HUES6 (cell line): Measurements from ENCODE around the gene NARF.

Experiments used
- H3K27ac ChIP-seq: 2 replicates; pipeline ENCODE4 v1.7.0; 2013; ENCODE audit warnings: low read depth, mild to moderate bottlenecking, low read length, inconsistent platforms
- H3K27me3 ChIP-seq: 2 replicates; pipeline ENCODE4 v1.6.1; 2013; ENCODE audit warnings: low read length; ENCODE audit not compliant: control insufficient read depth, insufficient read depth
- H3K36me3 ChIP-seq: 2 replicates; pipeline ENCODE4 v1.6.1; 2013; ENCODE audit warnings: low read length; ENCODE audit not compliant: control insufficient read depth, insufficient read depth
- H3K4me1 ChIP-seq: 2 replicates; pipeline ENCODE4 v1.6.1; 2013; ENCODE audit warnings: low read length; ENCODE audit not compliant: control insufficient read depth, insufficient read depth
- H3K4me3 ChIP-seq: 2 replicates; pipeline ENCODE4 v1.5.1; 2013; ENCODE audit warnings: low read depth, low read length
- H3K9ac ChIP-seq: one replicate; pipeline ENCODE4 v1.6.1; 2013; ENCODE audit warnings: mild to moderate bottlenecking, low read length
- H3K9me3 ChIP-seq: 2 replicates; pipeline ENCODE4 v1.6.1; 2013; ENCODE audit warnings: low read depth, low read length; ENCODE audit not compliant: control insufficient read depth, insufficient read depth

NARF gene

DNA sequence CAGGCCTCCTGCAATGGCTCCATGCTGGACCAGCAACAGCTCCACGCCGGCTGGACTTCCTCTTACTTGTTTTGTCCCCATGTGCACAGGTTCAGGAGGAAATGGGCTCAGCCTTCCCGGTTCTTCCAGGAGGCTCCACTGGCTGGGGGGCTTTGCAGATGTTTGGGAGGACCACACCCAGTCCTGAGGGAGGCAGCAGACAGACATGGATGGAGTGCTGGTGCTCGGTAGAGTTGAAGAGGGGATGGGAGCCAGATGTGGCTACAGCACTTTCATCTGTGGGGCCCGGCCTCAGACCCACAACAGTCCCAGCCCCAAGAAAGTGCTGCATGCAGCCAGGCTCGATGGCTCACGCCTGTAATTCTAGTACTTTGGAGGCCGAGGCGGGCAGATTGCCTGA lies 21.8 kb downstream of the NARF start:
- Histone ChIP-seq H3K4me3 (no peak overlapping the region), H3K27ac (no peak overlapping the region), H3K9ac (no peak overlapping the region), H3K27me3 (no peaks in the 10 kb centered on the region), H3K36me3 (peaks cover 74% of the 10 kb centered on the region), H3K4me1 (no peaks in the 10 kb centered on the region), H3K9me3 (no peaks in the 10 kb centered on the region)

DNA sequence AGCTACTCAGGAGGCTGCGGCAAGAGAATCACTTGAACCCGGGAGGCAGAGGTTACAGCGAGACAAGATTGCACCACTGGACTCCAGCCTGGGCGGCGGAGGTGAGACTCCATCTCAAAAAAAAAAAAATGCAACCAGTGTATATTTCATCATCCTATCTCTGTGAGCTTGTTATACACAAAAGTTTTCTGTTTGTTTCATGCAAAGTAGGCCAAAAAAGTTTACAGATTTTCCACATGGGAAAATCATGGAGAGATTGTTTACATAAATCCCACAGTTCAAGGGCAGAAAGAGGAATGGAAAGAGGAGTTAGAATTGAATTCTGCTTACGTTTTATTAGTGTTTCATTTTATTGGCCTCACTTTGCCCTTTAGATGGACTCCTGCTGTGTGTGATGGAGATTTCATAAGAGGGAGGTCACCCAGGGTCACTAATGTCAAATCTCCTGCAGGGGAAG lies 24.7 kb downstream of the NARF start:
- Histone ChIP-seq H3K36me3 (peaks cover 86% of the 10 kb centered on the region), H3K9ac (no peak overlapping the region), H3K4me3 (no peak overlapping the region), H3K27ac (no peak overlapping the region), H3K4me1 (no peaks in the 10 kb centered on the region), H3K27me3 (no peaks in the 10 kb centered on the region), H3K9me3 (no peaks in the 10 kb centered on the region)

DNA sequence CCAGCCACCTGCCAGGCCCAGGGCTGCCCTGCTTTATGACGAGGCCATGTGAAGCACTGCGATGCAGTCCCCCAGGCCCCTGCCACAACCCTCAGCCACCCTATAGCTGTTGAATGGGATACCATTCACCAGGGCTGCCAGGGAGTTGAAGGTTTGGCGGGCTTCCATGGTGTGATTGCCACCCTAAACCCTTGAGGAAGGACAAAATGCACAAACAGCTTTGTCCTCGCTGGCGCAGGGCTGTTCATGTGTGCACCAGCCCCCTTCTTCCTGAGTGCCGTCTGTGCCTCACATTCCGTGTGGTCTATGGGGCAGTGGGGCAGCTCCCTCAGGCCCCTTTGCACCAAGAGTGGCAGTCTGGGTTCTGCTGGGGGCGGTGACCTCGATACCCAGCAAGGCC lies 25.3 kb downstream of the NARF start:
- no peaks in the 10 kb centered on the region for H3K9me3 ChIP-seq
- no peak overlapping the region for H3K9ac ChIP-seq
- no peaks in the 10 kb centered on the region for H3K27me3 ChIP-seq
- no peak overlapping the region for H3K27ac ChIP-seq
- H3K36me3 ChIP-seq, result peaks cover 85% of the 10 kb centered on the region
- no peak overlapping the region for H3K4me3 ChIP-seq
- H3K4me1 ChIP-seq, result no peaks in the 10 kb centered on the region

DNA sequence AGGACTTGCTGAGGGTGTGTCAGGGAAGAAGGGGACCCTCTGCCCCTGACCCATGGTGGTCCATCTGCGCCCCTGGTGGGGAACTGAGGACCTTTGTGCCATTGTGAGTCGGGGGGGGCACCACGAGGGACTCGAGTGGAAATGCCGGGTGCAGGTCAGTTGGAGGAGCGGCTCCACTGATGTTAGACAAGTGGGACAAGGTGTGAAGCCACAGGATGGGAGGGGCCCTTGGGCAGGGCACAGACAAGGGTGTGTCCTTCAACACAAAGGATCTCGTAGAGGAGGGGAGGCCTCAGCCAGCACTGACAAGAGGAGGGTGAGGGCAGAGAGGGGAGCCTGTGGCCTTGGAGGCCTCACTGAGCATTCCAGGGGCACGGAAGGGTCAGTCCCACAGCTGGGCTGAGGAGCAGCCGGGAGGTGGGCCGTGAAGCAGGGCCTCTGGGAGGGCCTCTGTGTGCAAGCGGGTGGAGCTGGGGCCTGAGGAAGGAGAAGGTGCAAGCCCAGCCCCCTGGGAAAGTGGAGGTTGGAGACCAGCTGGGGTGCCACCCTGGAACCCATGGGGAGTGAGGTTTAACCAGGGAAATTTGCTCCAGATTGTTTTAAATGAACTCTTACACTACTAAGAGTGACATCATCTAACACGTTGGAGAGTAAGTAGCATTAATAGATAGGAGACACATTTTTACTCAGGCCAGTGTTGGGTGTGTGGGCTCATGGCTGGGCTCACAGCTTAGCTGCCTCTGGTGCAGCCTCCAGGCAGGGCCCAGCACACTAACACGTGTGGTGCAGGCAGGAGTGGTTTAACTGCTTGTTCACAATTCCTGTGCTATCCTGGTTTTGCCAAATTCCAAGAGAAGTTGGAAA lies 27.9 kb downstream of the NARF start:
- no peaks in the 10 kb centered on the region for H3K9me3 ChIP-seq
- peaks cover 69% of the 10 kb centered on the region for H3K36me3 ChIP-seq
- H3K27me3 ChIP-seq, result no peaks in the 10 kb centered on the region
- H3K9ac ChIP-seq, result no peak overlapping the region
- H3K4me1 ChIP-seq, result no peaks in the 10 kb centered on the region
- H3K4me3 ChIP-seq, result no peak overlapping the region
- H3K27ac ChIP-seq, result no peak overlapping the region

DNA sequence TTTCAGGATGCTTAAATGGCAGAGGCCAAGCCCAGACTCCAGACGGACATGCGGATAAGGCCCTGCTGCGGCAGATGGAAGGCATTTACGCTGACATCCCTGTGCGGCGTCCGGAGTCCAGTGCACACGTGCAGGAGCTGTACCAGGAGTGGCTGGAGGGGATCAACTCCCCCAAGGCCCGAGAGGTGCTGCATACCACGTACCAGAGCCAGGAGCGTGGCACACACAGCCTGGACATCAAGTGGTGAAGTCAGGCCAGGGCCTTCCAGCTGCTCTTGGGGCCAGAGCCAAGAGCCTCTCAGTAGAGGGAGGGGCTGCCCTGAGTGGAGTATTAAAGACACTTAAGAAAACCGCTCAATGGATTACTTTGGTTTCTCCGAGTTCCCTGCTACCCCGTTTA lies 29.4 kb downstream of the NARF start:
- no peaks in the 10 kb centered on the region for H3K4me1 ChIP-seq
- H3K27me3 ChIP-seq, result no peaks in the 10 kb centered on the region
- H3K4me3 ChIP-seq, result no peak overlapping the region
- no peaks in the 10 kb centered on the region for H3K9me3 ChIP-seq
- H3K36me3 ChIP-seq, result peaks cover 59% of the 10 kb centered on the region
- H3K9ac ChIP-seq, result no peak overlapping the region
- H3K27ac ChIP-seq, result no peak overlapping the region

DNA sequence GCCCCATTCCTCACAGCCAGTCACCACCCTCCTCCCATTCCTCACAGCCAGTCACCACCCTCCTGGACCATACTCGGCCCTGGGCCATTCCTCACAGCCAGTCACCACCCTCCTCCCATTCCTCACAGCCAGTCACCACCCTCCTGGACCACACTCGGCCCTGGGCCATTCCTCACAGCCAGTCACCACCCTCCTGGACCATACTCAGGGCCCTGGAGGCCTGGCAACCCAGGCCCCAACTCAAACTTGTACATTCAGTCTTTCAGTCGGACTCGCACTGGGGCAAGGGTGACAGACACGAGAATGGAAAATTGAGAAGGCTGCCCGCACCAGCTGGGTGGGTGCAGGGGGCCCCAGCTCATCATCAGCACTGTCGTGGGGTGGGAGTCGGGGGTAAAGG lies 30.6 kb downstream of the NARF start:
- no peak overlapping the region for H3K27ac ChIP-seq
- peaks cover 49% of the 10 kb centered on the region for H3K36me3 ChIP-seq
- peaks cover 4% of the 10 kb centered on the region; the same call in 1 of the 2 replicates for H3K4me1 ChIP-seq
- H3K9me3 ChIP-seq, result no peaks in the 10 kb centered on the region
- no peaks in the 10 kb centered on the region for H3K27me3 ChIP-seq
- no peak overlapping the region for H3K9ac ChIP-seq
- H3K4me3 ChIP-seq, result no peak overlapping the region

DNA sequence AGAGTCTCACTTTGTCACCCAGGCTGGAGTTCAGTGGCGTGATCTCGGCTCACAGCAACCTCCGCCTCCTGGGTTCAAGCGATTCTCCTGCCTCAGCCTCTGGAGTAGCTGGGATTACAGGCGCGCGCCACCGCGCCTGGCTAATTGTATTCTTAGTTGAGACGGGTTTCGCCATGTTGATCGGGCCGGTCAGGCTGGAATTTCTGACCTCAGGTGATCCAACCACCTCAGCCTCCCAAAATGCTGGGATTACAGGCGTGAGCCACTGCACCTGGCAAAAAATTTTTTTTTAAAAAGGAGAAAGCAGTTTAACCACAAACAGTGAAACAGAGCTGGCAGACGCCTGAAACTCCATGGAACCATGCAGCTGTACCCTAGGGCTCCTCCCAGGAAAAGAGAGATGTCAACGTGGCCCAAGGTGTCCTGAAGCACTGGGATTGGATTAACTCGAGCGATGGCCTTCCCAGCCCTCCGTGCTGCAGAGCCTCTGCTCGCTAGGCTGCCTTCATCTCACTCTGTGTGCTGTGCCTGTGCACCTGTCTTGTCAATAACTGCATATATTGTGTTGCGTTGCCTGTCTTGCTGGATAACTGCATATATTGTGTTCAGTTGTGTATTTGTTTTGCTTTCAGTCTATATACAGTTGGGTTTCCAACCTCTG lies 31.4 kb downstream of the NARF start:
- no peak overlapping the region for H3K9ac ChIP-seq
- H3K36me3 ChIP-seq, result peaks cover 40% of the 10 kb centered on the region
- no peaks in the 10 kb centered on the region for H3K9me3 ChIP-seq
- H3K4me3 ChIP-seq, result no peak overlapping the region
- H3K27me3 ChIP-seq, result no peaks in the 10 kb centered on the region
- H3K27ac ChIP-seq, result no peak overlapping the region
- H3K4me1 ChIP-seq, result peaks cover 6% of the 10 kb centered on the region; the same call in 1 of the 2 replicates

DNA sequence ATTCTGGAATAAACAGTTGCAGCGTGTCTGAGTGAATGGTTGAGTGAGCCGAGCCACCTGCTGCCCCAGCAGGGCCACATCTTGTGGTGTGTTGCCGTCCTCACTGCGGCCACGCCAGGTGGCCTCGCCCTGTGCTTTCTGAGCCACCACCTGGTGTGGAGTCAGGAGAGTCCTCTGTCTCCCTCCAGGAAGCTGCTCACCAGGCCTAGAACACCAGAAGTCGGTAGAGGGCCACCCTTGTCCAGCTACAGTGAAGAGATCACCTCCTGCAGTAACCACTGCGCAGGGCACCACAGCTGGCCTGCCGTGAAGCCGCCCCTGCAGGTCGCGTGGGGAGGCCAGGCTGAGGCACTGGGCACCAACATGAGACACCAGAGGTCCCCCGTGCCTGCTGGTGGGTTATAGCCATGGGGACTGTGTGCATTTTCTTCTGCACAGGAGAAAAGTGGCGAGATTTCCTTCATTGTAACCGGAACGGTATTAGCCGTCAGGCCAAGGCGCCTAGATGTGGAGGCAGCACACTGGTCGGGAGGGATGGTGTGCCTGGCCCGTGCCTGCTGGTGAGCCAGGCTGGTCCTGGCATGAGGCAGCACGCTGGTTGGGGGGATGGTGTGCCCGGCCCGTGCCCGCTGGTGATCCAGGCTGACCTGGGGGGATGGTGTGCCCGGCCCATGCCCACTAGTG lies 32.1 kb downstream of the NARF start:
- Histone ChIP-seq H3K9ac (no peak overlapping the region), H3K4me3 (no peak overlapping the region), H3K36me3 (peaks cover 35% of the 10 kb centered on the region), H3K9me3 (no peaks in the 10 kb centered on the region), H3K27ac (no peak overlapping the region), H3K27me3 (no peaks in the 10 kb centered on the region), H3K4me1 (peaks cover 10% of the 10 kb centered on the region; the same call in 1 of the 2 replicates)

DNA sequence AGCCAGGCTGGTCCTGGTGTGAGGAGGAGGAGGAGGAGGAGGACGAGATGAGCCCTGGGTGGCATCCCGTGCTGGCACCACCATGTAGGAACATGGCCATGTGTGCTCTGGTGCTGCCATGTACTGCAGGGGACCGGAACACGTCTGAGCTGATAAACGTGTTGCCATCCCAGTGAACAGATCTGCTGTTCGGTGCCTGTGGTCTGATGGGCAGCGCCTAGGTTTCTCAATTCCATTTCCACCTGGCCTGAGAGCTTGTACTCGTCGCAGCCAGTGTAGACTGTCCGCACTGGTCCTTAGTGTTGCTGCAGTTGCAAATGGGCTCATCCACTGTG lies 32.6 kb downstream of the NARF start:
- no peak overlapping the region for H3K4me3 ChIP-seq
- peaks cover 30% of the 10 kb centered on the region for H3K36me3 ChIP-seq
- H3K9ac ChIP-seq, result no peak overlapping the region
- H3K9me3 ChIP-seq, result no peaks in the 10 kb centered on the region
- no peak overlapping the region for H3K27ac ChIP-seq
- H3K4me1 ChIP-seq, result peaks cover 14% of the 10 kb centered on the region; the same call in 1 of the 2 replicates
- H3K27me3 ChIP-seq, result peaks cover 2% of the 10 kb centered on the region; the same call in 1 of the 2 replicates

DNA sequence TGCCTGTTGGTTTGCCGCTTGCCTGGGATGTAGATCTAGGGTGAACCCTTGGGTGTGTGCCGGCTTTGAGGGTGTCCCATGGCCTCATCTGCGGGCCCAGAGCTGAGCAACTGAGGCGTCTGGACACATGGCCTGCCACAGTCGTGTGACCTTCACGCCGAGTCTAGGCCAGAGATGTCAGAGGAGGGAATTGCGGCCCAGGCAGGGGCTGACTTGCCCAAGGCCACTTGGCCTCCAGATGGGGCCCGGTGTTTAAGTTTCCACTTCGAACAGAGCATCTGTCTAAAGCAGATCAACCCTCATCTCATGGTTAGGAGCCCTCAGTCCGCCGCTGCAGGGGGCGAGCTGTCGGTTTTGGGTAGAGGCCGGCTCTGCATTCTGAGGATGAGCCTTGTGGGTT lies 33.0 kb downstream of the NARF start:
- H3K27me3 ChIP-seq, result peaks cover 5% of the 10 kb centered on the region; the same call in 1 of the 2 replicates
- peaks cover 16% of the 10 kb centered on the region; the same call in 1 of the 2 replicates for H3K4me1 ChIP-seq
- no peak overlapping the region for H3K27ac ChIP-seq
- H3K9ac ChIP-seq, result no peak overlapping the region
- H3K9me3 ChIP-seq, result no peaks in the 10 kb centered on the region
- peaks cover 26% of the 10 kb centered on the region for H3K36me3 ChIP-seq
- no peak overlapping the region for H3K4me3 ChIP-seq
